ENCODE results near the gene TMEM233.

The TMEM233 gene

GRCh38 chr12:119598159-119598558 is 4.6 kb downstream of the TMEM233 start:
- H3K27me3 ChIP-seq (ENCODE audit: insufficient read depth, low read depth): no peaks in the 10 kb centered on the region

GRCh38 chr12:119601877-119602733 is 8.5 kb downstream of the TMEM233 start:
- H3K4me3 ChIP-seq (IDR thresholded peaks at IDR 0.05; ENCODE audit: insufficient read depth, low read depth, low read length): no peak overlapping the region

More at GRCh38 chr12:119598159-119598558, 4.6 kb downstream of the TMEM233 start:
- no peak for TF ChIP-seq CTCF (conservative IDR thresholded peaks at IDR 0.05; ENCODE audit: low read depth, low read length)
- Histone ChIP-seq H3K79me2 (ENCODE audit: insufficient read depth, low read depth) (no peaks in the 10 kb centered on the region), H2AFZ (ENCODE audit: low read depth) (no peak overlapping the region), H3K27ac (no peak overlapping the region), H3K36me3 (ENCODE audit: insufficient read depth) (no peaks in the 10 kb centered on the region), H3K9ac (no peak overlapping the region), H3K4me1 (ENCODE audit: low read depth, poor library complexity, severe bottlenecking) (no peaks in the 10 kb centered on the region), H3K4me2 (no peak overlapping the region), H3K4me3 (IDR thresholded peaks at IDR 0.05; ENCODE audit: insufficient read depth, low read depth, low read length) (no peak overlapping the region), H4K20me1 (ENCODE audit: insufficient read depth) (no peaks in the 10 kb centered on the region)

GRCh38 chr12:119602734-119603094 is 9.1 kb downstream of the TMEM233 start:
- no peak for TF ChIP-seq CTCF (conservative IDR thresholded peaks at IDR 0.05; ENCODE audit: low read depth, low read length)
- no peak overlapping the region for H3K9ac ChIP-seq
- H3K36me3 ChIP-seq (ENCODE audit: insufficient read depth): no peaks in the 10 kb centered on the region
- H3K4me1 ChIP-seq (ENCODE audit: low read depth, poor library complexity, severe bottlenecking): no peaks in the 10 kb centered on the region
- no peaks in the 10 kb centered on the region for H3K79me2 ChIP-seq (ENCODE audit: insufficient read depth, low read depth)
- no peak overlapping the region for H2AFZ ChIP-seq (ENCODE audit: low read depth)
- no peak overlapping the region for H3K4me3 ChIP-seq (IDR thresholded peaks at IDR 0.05; ENCODE audit: insufficient read depth, low read depth, low read length)
- H3K27me3 ChIP-seq (ENCODE audit: insufficient read depth, low read depth): no peaks in the 10 kb centered on the region
- H3K27ac ChIP-seq: no peak overlapping the region
- no peaks in the 10 kb centered on the region for H4K20me1 ChIP-seq (ENCODE audit: insufficient read depth)
- no peak overlapping the region for H3K4me2 ChIP-seq

More at GRCh38 chr12:119601877-119602733, 8.5 kb downstream of the TMEM233 start:
- H3K9ac ChIP-seq: no peak overlapping the region
- no peaks in the 10 kb centered on the region for H4K20me1 ChIP-seq (ENCODE audit: insufficient read depth)
- no peak overlapping the region for H2AFZ ChIP-seq (ENCODE audit: low read depth)
- H3K27ac ChIP-seq: no peak overlapping the region
- no peak for TF ChIP-seq CTCF (conservative IDR thresholded peaks at IDR 0.05; ENCODE audit: low read depth, low read length)
- H3K36me3 ChIP-seq (ENCODE audit: insufficient read depth): no peaks in the 10 kb centered on the region
- H3K4me2 ChIP-seq: no peak overlapping the region
- H3K4me1 ChIP-seq (ENCODE audit: low read depth, poor library complexity, severe bottlenecking): no peaks in the 10 kb centered on the region
- H3K27me3 ChIP-seq (ENCODE audit: insufficient read depth, low read depth): no peaks in the 10 kb centered on the region
- no peaks in the 10 kb centered on the region for H3K79me2 ChIP-seq (ENCODE audit: insufficient read depth, low read depth)

DNA sequence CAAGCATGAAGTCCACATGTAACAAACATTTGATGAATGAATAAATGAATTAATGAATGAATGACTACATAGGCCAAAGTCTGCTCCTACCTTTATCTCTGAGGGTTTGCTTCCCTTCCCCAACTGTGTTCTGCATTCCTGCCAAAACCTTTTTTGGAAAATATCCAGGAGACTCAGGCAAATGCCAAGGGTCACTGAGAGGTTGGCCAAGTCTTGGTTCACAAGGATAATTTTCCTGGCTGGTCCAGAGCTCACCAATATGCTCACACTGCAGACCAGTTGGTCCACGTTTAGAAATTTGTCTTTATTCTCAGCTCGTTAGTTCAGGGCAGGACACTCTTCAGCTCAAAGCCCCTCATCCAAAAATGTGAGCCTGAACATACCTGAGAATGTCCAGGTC is 10.2 kb downstream of the TMEM233 start:
- Histone ChIP-seq H3K27me3 (ENCODE audit: insufficient read depth, low read depth) (no peaks in the 10 kb centered on the region), H3K36me3 (ENCODE audit: insufficient read depth) (no peaks in the 10 kb centered on the region), H3K4me2 (no peak overlapping the region), H3K4me3 (IDR thresholded peaks at IDR 0.05; ENCODE audit: insufficient read depth, low read depth, low read length) (no peak overlapping the region), H2AFZ (ENCODE audit: low read depth) (no peak overlapping the region), H3K9ac (no peak overlapping the region), H3K4me1 (ENCODE audit: low read depth, poor library complexity, severe bottlenecking) (no peaks in the 10 kb centered on the region), H3K79me2 (ENCODE audit: insufficient read depth, low read depth) (no peaks in the 10 kb centered on the region), H4K20me1 (ENCODE audit: insufficient read depth) (no peaks in the 10 kb centered on the region), H3K27ac (no peak overlapping the region)
- TF ChIP-seq CTCF (conservative IDR thresholded peaks at IDR 0.05; ENCODE audit: low read depth, low read length): no peak

All from KMS-11 (cell line).